IPS DF 6.9 (cell line): ENCODE measurements around the gene MTRF1L.
"Not testable (repeated sequence)": the region's sequence is repeated elsewhere in the genome, so short reads cannot be mapped to it uniquely, and the experiment has no call there.

Experiments used
- DNase-seq: peaks from one replicate; pipeline ENCODE4 v3.0.0-alpha.2; 2013; ENCODE audit warnings: low read depth, low spot score
- H3K27ac ChIP-seq: one replicate; pipeline ENCODE4 v1.5.1; 2013; ENCODE audit warnings: low read length, control low read depth
- H3K27me3 ChIP-seq: 2 replicates; pipeline ENCODE4 v1.6.1; 2013; ENCODE audit warnings: mild to moderate bottlenecking, low read length; ENCODE audit not compliant: control insufficient read depth, insufficient read depth
- H3K36me3 ChIP-seq: 2 replicates; pipeline ENCODE4 v1.6.1; 2013; ENCODE audit warnings: low read length; ENCODE audit not compliant: control insufficient read depth, insufficient read depth
- H3K4me1 ChIP-seq: 2 replicates; pipeline ENCODE4 v1.6.1; 2013; ENCODE audit warnings: low read length; ENCODE audit not compliant: control insufficient read depth, insufficient read depth
- H3K4me3 ChIP-seq: 2 replicates; pipeline ENCODE4 v1.5.1; 2013; ENCODE audit warnings: mild to moderate bottlenecking, low read length
- H3K9me3 ChIP-seq: 2 replicates; pipeline ENCODE4 v1.6.1; 2013; ENCODE audit warnings: low read length, inconsistent platforms; ENCODE audit not compliant: control insufficient read depth, insufficient read depth
- WGBS: extraction: QIAGEN DNeasy Blood & Tissue Kit; methylation state at CpG from one replicate; pipeline ENCODE4 v1.1.7; 2013; ENCODE audit warnings: mixed read lengths, missing lambda C conversion rate; ENCODE audit not compliant: insufficient read length, insufficient coverage; 5-methylcytosine and 5-hydroxymethylcytosine counted together

Gene MTRF1L

DNA sequence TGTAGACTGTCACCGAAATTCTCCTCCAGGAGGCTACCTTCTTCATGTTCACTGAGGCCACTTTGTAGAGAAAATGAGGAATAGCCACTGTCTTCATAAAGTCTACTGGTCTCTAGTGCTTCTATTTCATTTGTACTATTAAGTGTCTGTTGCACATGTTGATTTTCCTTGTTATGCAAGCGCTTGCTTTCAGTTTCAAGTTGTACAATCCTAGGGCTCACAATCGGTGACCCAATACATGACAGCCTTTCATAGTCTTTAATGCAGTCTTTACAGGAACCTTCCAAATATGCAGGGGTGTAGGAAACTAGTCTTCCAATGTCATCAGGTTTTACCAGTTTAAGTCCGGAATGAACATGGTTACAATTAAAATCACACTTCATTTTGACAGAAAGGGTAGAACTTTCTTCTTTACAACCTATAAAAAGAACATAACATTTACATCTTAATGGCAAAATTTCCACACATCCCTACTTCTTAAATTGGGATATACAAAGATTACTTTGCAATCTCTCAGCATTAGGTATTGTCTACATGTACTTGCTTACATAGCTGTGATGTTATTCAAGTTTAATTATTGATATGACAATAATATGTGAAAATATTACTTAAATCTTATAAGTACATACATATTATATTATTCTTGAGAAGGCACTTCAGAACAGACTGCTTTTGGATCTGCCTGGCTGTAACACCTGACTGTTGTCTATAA lies 27.1 kb downstream of the MTRF1L start:
- Histone ChIP-seq H3K4me3 (no peak overlapping the region), H3K27me3 (no peaks in the 10 kb centered on the region), H3K36me3 (peaks cover 7% of the 10 kb centered on the region; the same call in 1 of the 2 replicates), H3K4me1 (no peaks in the 10 kb centered on the region), H3K27ac (no peak overlapping the region), H3K9me3 (no peaks in the 10 kb centered on the region)
- WGBS, result no CpG with 5 or more reads among the region's 4 CpGs
- no peak for DNase-seq

DNA sequence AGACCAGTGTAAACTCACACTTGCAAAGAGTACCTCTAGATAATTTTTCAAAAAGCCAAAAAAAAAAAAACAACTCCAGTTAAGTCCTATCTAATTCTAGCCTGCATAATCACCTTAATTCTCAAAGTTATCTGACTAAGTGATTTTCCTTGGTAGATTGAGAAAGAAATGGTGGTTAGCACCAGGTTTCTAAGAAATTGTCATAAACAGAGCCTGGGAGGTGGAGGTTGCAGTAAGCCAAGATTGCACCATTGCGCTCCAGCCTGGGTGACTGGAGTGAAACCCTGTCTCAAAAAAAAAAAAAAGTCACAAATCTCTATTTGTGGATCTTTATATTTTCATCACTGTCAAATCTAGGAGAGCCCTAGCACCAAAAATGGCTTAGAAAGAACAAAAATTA lies 28.6 kb downstream of the MTRF1L start:
- DNase-seq, result no peak
- H3K36me3 ChIP-seq, result peaks cover 7% of the 10 kb centered on the region; the same call in 1 of the 2 replicates
- H3K27ac ChIP-seq, result no peak overlapping the region
- no peaks in the 10 kb centered on the region for H3K4me1 ChIP-seq
- no peaks in the 10 kb centered on the region for H3K27me3 ChIP-seq
- no CpG with 5 or more reads among the region's 1 CpG for WGBS
- H3K4me3 ChIP-seq, result no peak overlapping the region
- H3K9me3 ChIP-seq, result no peaks in the 10 kb centered on the region

DNA sequence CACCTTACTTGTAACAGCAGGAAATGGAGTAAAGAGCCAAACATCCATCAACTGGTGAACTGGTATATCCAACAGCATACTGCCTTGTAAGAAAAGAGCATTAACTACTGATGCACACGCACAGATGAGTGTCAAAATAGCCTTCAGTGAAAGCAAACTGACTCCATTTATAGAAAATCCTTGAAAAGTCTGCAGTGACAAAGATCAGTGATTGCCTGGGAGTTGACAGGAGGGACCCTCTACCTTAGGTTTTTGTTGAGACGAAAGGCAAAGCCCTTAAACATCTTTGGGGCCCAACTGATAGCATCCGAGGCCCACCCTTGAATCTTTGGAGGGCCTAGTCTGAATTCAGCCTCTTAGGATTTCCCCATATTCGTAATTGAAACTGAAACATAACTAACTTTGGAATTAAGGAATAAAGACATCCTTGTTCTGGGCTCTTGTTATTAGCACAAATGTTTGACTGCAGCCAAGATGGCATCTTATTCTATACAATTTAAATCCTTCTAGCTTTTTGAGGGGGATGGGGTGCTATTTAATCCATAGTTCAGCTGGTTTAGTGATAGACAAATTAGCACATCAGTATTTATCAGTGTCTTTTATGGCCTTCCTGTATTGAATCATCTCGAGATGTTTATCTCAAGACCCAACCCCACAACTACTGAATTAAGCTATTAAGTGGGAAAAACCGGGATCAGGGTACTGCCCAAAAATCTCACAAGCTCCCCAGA lies 32.7 kb downstream of the MTRF1L start:
- Histone ChIP-seq H3K4me1 (no peaks in the 10 kb centered on the region), H3K4me3 (no peak overlapping the region), H3K9me3 (no peaks in the 10 kb centered on the region), H3K36me3 (peaks cover 4% of the 10 kb centered on the region; the same call in 1 of the 2 replicates), H3K27me3 (no peaks in the 10 kb centered on the region), H3K27ac (no peak overlapping the region)
- no CpG with 5 or more reads among the region's 6 CpGs for WGBS
- DNase-seq, result no peak

DNA sequence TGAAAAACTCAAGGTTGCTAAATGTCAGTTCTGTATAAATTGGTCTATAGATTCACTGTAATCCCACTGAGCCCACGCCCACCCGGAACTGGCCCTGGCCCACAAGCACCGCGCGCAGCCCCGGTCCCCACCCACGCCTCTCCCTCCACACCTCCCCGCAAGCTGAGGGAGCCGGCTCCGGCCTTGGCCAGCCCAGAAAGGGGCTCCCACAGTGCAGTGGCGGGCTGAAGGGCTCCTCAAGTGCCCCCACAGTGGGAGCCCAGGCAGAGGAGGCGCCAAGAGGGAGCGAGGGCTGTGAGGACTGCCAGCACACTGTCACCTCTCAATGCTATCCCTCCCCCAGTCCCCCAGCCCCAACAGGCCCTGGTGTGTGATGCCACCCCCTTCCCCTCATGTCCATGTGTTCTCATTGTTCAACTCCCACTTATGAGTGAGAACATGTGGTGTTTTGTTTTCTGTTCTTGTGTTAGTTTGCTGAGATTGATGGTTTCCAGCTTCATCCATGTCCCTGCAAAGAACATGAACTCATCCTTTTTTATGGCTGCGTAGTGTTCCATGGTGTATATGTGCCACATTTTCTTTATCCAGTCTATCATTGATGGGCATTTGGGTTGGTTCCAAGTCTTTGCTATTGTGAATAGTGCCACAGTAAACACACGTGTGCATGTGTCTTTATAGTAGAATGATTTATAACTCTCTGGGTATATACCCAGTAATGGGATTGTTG lies 36.2 kb downstream of the MTRF1L start:
- not testable (repeated sequence) for H3K9me3 ChIP-seq, H3K36me3 ChIP-seq, H3K4me3 ChIP-seq, H3K27ac ChIP-seq, H3K4me1 ChIP-seq, H3K27me3 ChIP-seq, DNase-seq
- WGBS, result no CpG with 5 or more reads among the region's 15 CpGs

DNA sequence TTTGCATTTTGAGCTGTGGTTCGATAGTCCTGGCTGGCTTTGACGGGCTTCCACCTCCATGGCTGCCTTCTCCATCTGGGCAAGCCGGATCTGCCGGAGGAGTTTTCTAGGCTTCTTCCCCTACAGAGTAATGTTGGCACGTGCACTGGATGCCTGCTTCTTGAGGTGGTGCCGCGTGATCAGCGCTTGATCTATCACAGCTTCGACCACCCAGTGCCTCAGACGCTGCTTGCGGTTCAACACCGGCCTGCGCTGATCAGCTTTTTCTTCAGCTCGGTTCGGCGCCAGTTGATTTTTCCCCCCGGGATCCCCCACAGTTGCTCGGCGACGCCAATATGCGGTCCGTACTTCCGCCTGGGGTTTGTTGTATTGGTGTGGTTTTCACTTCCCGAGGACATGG lies 43.2 kb downstream of the MTRF1L start:
- Histone ChIP-seq H3K27me3 (no peaks in the 10 kb centered on the region), H3K9me3 (no peaks in the 10 kb centered on the region), H3K27ac (no peak overlapping the region), H3K36me3 (no peaks in the 10 kb centered on the region), H3K4me1 (no peaks in the 10 kb centered on the region), H3K4me3 (no peak overlapping the region)
- WGBS, result no CpG with 5 or more reads among the region's 24 CpGs
- no peak for DNase-seq

DNA sequence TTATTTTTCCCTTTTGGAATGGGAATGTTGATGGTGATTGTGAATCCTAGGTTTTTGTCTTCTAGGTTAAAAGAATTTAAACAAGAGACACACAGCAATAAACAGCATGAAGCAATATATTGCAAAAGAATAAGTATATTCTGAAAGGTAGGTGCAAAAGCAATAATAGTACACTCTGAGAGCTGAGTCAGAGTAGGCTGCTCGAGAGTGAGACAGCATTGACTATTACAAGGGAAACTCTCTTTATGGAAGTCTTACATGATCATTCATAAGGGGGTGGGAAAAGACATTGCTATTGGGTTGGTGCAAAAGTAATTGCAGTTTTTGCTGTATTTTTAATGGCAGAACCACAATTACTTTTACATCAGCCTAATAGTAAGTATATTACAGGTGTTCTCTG lies 44.7 kb downstream of the MTRF1L start:
- no peak overlapping the region for H3K4me3 ChIP-seq
- H3K9me3 ChIP-seq, result no peaks in the 10 kb centered on the region
- no peak overlapping the region for H3K27ac ChIP-seq
- no peaks in the 10 kb centered on the region for H3K4me1 ChIP-seq
- no peaks in the 10 kb centered on the region for H3K27me3 ChIP-seq
- WGBS, result no CpG with 5 or more reads among the region's 1 CpG
- no peak for DNase-seq
- H3K36me3 ChIP-seq, result no peaks in the 10 kb centered on the region

DNA sequence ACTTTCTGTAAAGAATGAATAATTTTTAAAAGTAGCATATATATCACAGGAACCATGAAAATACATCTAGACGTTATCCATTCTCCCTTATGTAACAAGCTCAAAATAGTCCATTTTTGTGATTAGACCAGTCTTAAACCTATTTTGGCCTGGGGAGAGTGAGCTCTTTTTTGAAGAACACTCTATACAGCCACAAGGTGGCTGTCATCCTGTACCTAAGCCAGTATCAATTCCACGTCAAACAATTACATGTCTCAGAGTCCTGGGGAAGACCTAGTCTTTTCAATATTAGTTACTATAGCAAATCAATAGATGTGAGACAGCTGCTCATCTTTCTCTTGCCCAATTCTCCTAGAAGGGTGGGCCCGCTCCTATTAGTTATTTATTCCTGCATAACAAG lies 48.1 kb downstream of the MTRF1L start:
- Histone ChIP-seq H3K36me3 (no peaks in the 10 kb centered on the region), H3K27me3 (no peaks in the 10 kb centered on the region), H3K27ac (no peak overlapping the region), H3K9me3 (no peaks in the 10 kb centered on the region), H3K4me1 (no peaks in the 10 kb centered on the region), H3K4me3 (no peak overlapping the region)
- WGBS, result no CpG with 5 or more reads among the region's 3 CpGs
- no peak for DNase-seq

DNA sequence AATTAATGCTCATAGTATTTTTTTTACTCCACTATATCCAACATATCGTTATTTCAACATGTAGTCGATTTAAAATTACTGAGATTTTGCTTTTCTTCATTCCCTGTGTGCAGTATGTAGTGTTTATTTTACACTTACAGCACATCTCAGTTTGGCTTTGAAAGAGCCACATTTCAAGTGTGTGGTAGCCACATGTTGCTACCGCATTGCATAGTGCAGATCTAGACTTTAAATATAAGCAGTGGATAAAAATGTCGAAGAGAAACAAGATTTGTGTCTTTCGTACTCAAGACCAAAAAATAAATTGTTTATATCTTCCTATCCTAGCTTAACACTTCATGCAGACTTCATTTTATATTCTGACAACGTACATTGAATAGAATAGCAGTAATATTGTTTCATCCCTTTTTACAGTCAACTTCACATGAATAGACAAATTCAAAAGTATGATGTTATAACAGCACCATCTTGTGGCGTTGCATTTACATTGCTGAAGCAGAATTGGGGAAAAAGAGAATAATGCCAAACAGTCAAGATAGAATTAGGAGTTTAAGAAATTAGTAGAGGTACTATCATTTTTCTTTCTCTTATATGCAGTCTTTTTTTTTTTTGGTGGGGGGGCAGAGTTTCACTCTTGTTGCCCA lies 49.5 kb downstream of the MTRF1L start:
- no peaks in the 10 kb centered on the region for H3K4me1 ChIP-seq
- H3K36me3 ChIP-seq, result no peaks in the 10 kb centered on the region
- H3K27ac ChIP-seq, result no peak overlapping the region
- no peaks in the 10 kb centered on the region for H3K27me3 ChIP-seq
- no peak for DNase-seq
- 100% methylated on average over 2 of the region's 7 CpGs for WGBS
- H3K4me3 ChIP-seq, result no peak overlapping the region
- H3K9me3 ChIP-seq, result no peaks in the 10 kb centered on the region

DNA sequence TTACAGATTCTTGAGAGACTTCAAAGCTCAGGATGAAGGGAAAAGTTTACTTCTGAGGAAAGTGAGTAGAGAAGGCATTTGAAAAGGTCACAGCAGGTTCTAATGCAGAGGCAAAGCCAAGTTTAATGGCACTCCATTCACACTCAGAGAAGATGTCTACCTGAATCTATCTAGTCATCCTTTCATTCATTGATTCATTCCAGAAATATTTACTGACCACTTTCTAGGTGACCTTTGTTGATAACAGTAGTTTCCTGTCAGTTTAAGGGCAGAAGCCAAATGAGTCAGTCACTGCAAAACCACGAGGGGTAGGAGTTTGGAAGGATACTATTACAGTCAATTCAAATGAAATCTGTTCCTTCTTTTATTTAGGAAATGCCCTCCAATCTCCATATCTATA lies 50.5 kb downstream of the MTRF1L start:
- no CpG with 5 or more reads among the region's 1 CpG for WGBS
- H3K27ac ChIP-seq, result no peak overlapping the region
- no peak for DNase-seq

DNA sequence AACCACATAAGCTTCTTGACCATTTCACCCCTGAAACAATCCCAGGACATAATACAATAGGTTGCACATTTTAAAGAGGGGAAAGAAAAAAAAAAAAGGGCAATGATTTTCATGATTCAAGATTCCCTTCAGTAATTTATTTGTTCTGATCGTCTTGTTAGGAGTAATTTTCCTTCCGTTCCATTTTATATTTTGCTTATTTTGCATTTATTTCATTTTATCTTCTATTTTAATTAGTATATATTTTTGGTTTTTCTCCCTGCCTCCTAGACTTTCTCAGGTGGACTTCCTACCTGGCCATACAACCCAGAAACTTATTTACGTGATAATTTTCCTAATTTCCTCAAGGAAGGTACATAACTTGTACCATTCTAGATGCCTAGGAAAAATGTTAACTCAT lies 52.3 kb downstream of the MTRF1L start:
- no peaks in the 10 kb centered on the region for H3K36me3 ChIP-seq
- no peak overlapping the region for H3K27ac ChIP-seq
- no peaks in the 10 kb centered on the region for H3K9me3 ChIP-seq
- no peaks in the 10 kb centered on the region for H3K27me3 ChIP-seq
- no peak for DNase-seq
- WGBS, result no CpG with 5 or more reads among the region's 3 CpGs
- no peak overlapping the region for H3K4me3 ChIP-seq
- no peaks in the 10 kb centered on the region; the same call in 1 of the 2 replicates for H3K4me1 ChIP-seq

More for the DNA sequence above, 50.5 kb downstream of the MTRF1L start:
- H3K4me1 ChIP-seq, result no peaks in the 10 kb centered on the region; the same call in 1 of the 2 replicates
- H3K36me3 ChIP-seq, result no peaks in the 10 kb centered on the region
- no peak overlapping the region for H3K4me3 ChIP-seq
- H3K9me3 ChIP-seq, result no peaks in the 10 kb centered on the region
- no peaks in the 10 kb centered on the region for H3K27me3 ChIP-seq
